ENCODE results near the gene SDF2L1.
"Not testable (repeated sequence)": the region's sequence is repeated elsewhere in the genome, so short reads cannot be mapped to it uniquely, and the experiment has no call there.

Gene SDF2L1

GRCh38 chr22:21661991-21662390 lies 19.9 kb downstream of the SDF2L1 start:
- no peak for DNase-seq (ENCODE audit: low read depth, low spot score)

- no peak for DNase-seq (ENCODE audit: low read depth, low spot score)
Observed at GRCh38 chr22:21663738-21664137, 21.6 kb downstream of the SDF2L1 start.

- no peak for DNase-seq (ENCODE audit: low read depth, low spot score)
Observed at GRCh38 chr22:21665047-21665851, 23.1 kb downstream of the SDF2L1 start.

- no peak for DNase-seq (ENCODE audit: low read depth, low spot score)
Observed at GRCh38 chr22:21666786-21667185, 24.7 kb downstream of the SDF2L1 start.

GRCh38 chr22:21669026-21669425 lies 26.9 kb downstream of the SDF2L1 start:
- no peak for DNase-seq (ENCODE audit: low read depth, low spot score)

GRCh38 chr22:21672107-21672629 lies 30.1 kb downstream of the SDF2L1 start:
- DNase-seq (ENCODE audit: low read depth, low spot score) = no peak

- no peak for DNase-seq (ENCODE audit: low read depth, low spot score)
Observed at GRCh38 chr22:21673534-21674321, 31.6 kb downstream of the SDF2L1 start.

GRCh38 chr22:21674638-21675245 lies 32.6 kb downstream of the SDF2L1 start:
- no peak for DNase-seq (ENCODE audit: low read depth, low spot score)

GRCh38 chr22:21677606-21678443 lies 35.7 kb downstream of the SDF2L1 start:
- no peak for DNase-seq (ENCODE audit: low read depth, low spot score)

- not testable (repeated sequence) for DNase-seq (ENCODE audit: low read depth, low spot score)
Observed at GRCh38 chr22:21678842-21679241, 36.7 kb downstream of the SDF2L1 start.

GRCh38 chr22:21679383-21679782 lies 37.3 kb downstream of the SDF2L1 start:
- DNase-seq (ENCODE audit: low read depth, low spot score) = no peak

GRCh38 chr22:21680830-21681565 lies 38.9 kb downstream of the SDF2L1 start:
- DNase-seq (ENCODE audit: low read depth, low spot score) = no peak

- DNase-seq (ENCODE audit: low read depth, low spot score) = no peak
Observed at GRCh38 chr22:21681566-21682370, 39.7 kb downstream of the SDF2L1 start.

- DNase-seq (ENCODE audit: low read depth, low spot score) = no peak
Observed at GRCh38 chr22:21682385-21683175, 40.5 kb downstream of the SDF2L1 start.

GRCh38 chr22:21683401-21683811 lies 41.3 kb downstream of the SDF2L1 start:
- DNase-seq (ENCODE audit: low read depth, low spot score) = no peak

GRCh38 chr22:21684492-21685163 lies 42.5 kb downstream of the SDF2L1 start:
- no peak for DNase-seq (ENCODE audit: low read depth, low spot score)

GRCh38 chr22:21685164-21685513 lies 43.0 kb downstream of the SDF2L1 start:
- DNase-seq (ENCODE audit: low read depth, low spot score) = no peak

- no peak for DNase-seq (ENCODE audit: low read depth, low spot score)
Observed at GRCh38 chr22:21686193-21686608, 44.1 kb downstream of the SDF2L1 start.

Measured in activated CD4-positive, CD25-positive, alpha-beta regulatory T cell treated with anti-CD3 and anti-CD28 coated beads, Interleukin-2, amount 50 U/mL, for 16 hours (primary cell).